ENCODE data around the gene GLI1. TPM values are rescaled to one million over a fixed set of nuclear protein-coding genes. Genes with fewer than 3 reads are reported as not detected.

Gene GLI1
- total and polyA plus RNA-seq, 2 donors (not counting 1 experiment from before 2014, with no cell fraction given) = 0.40 to 2.0 TPM

DNA sequence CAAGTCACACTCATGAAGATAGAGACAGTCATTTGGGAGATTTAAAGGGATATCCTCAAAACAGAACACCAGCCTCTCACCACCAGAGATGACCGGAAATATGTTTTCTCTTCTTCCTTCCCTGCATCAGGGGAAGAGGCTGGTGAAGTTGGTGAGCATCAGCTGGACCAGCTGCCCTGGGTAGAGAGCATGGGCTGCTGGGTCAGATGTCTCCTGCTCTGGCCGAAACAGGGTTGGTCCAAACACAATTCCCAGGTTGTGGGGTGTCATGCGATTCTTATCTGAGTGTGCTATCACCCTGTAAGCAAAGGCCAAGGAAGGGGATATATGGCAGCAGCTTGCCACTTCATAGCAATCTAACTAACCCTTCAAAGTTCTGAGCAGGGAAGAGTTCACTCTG is 12.8 kb downstream of the GLI1 start:
- no peaks in the 10 kb centered on the region for H3K36me3 ChIP-seq (ENCODE audit: control insufficient read depth, insufficient read depth, low read length)

GRCh38 chr12:57473392-57473791 is 13.8 kb downstream of the GLI1 start:
- no peak for DNase-seq (ENCODE audit: low read depth in 2 of 2)
- Histone ChIP-seq H3K27me3 (ENCODE audit: control insufficient read depth, insufficient read depth, low read length) (peaks cover 55% of the 10 kb centered on the region), H3K4me3 (replicated peaks in 1 of 4; ENCODE audit: control extremely low read depth in 1 of 4, insufficient read depth in 1 of 4, low read depth in 3 of 4, low read length in 4 of 4) (no peak overlapping the region)

More for the DNA sequence above, 12.8 kb downstream of the GLI1 start:
- Histone ChIP-seq H3K4me3 (replicated peaks in 1 of 4; ENCODE audit: control extremely low read depth in 1 of 4, insufficient read depth in 1 of 4, low read depth in 3 of 4, low read length in 4 of 4) (no peak overlapping the region), H3K9me3 (ENCODE audit: control insufficient read depth, insufficient read depth, low read depth, low read length) (no peaks in the 10 kb centered on the region), H2AFZ (ENCODE audit: low read length) (no peak overlapping the region), H3K9ac (ENCODE audit: insufficient read depth, low read length) (no peak overlapping the region), H3K27me3 (ENCODE audit: control insufficient read depth, insufficient read depth, low read length) (peaks cover 59% of the 10 kb centered on the region), H3K79me2 (ENCODE audit: control insufficient read depth, insufficient read depth, low read length) (no peaks in the 10 kb centered on the region), H3K27ac (ENCODE audit: insufficient read depth, low read length) (no peak overlapping the region), H4K20me1 (ENCODE audit: control insufficient read depth, extremely low read depth, insufficient read depth, low read length) (no peaks in the 10 kb centered on the region), H3K4me1 (ENCODE audit: control insufficient read depth, extremely low read depth, insufficient read depth, low read length) (no peaks in the 10 kb centered on the region), H3K4me2 (ENCODE audit: extremely low read depth, insufficient read depth, low read length) (no peak overlapping the region)
- TF ChIP-seq, protein P1, sequence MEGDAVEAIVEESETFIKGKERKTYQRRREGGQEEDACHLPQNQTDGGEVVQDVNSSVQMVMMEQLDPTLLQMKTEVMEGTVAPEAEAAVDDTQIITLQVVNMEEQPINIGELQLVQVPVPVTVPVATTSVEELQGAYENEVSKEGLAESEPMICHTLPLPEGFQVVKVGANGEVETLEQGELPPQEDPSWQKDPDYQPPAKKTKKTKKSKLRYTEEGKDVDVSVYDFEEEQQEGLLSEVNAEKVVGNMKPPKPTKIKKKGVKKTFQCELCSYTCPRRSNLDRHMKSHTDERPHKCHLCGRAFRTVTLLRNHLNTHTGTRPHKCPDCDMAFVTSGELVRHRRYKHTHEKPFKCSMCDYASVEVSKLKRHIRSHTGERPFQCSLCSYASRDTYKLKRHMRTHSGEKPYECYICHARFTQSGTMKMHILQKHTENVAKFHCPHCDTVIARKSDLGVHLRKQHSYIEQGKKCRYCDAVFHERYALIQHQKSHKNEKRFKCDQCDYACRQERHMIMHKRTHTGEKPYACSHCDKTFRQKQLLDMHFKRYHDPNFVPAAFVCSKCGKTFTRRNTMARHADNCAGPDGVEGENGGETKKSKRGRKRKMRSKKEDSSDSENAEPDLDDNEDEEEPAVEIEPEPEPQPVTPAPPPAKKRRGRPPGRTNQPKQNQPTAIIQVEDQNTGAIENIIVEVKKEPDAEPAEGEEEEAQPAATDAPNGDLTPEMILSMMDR (conservative IDR thresholded peaks at IDR 0.05 in 1 of 2, IDR thresholded peaks at IDR 0.05 in 1 of 2; ENCODE audit: low read depth in 1 of 2, low read length in 2 of 2) = no peak
- TF ChIP-seq EZH2 (IDR thresholded peaks at IDR 0.05; ENCODE audit: low read length, missing control alignments) = no peak
- no peak for DNase-seq (ENCODE audit: low read depth in 2 of 2)

GRCh38 chr12:57473886-57474285 is 14.3 kb downstream of the GLI1 start:
- Histone ChIP-seq H3K4me1 (ENCODE audit: control insufficient read depth, extremely low read depth, insufficient read depth, low read length) (no peaks in the 10 kb centered on the region), H3K4me3 (replicated peaks in 1 of 4; ENCODE audit: control extremely low read depth in 1 of 4, insufficient read depth in 1 of 4, low read depth in 3 of 4, low read length in 4 of 4) (no peak overlapping the region), H4K20me1 (ENCODE audit: control insufficient read depth, extremely low read depth, insufficient read depth, low read length) (no peaks in the 10 kb centered on the region), H3K4me2 (ENCODE audit: extremely low read depth, insufficient read depth, low read length) (no peak overlapping the region), H3K9ac (ENCODE audit: insufficient read depth, low read length) (no peak overlapping the region), H3K9me3 (ENCODE audit: control insufficient read depth, insufficient read depth, low read depth, low read length) (no peaks in the 10 kb centered on the region), H3K36me3 (ENCODE audit: control insufficient read depth, insufficient read depth, low read length) (no peaks in the 10 kb centered on the region), H3K27me3 (ENCODE audit: control insufficient read depth, insufficient read depth, low read length) (peaks cover 55% of the 10 kb centered on the region), H3K79me2 (ENCODE audit: control insufficient read depth, insufficient read depth, low read length) (no peaks in the 10 kb centered on the region), H3K27ac (ENCODE audit: insufficient read depth, low read length) (no peak overlapping the region), H2AFZ (ENCODE audit: low read length) (no peak overlapping the region)
- no peak for DNase-seq (ENCODE audit: low read depth in 2 of 2)
- TF ChIP-seq EZH2 (IDR thresholded peaks at IDR 0.05; ENCODE audit: low read length, missing control alignments) = no peak
- TF ChIP-seq, protein P1 (conservative IDR thresholded peaks at IDR 0.05 in 1 of 2, IDR thresholded peaks at IDR 0.05 in 1 of 2; ENCODE audit: low read depth in 1 of 2, low read length in 2 of 2) = no peak

More at GRCh38 chr12:57473392-57473791, 13.8 kb downstream of the GLI1 start:
- no peaks in the 10 kb centered on the region for H3K9me3 ChIP-seq (ENCODE audit: control insufficient read depth, insufficient read depth, low read depth, low read length)
- no peaks in the 10 kb centered on the region for H3K79me2 ChIP-seq (ENCODE audit: control insufficient read depth, insufficient read depth, low read length)
- H4K20me1 ChIP-seq (ENCODE audit: control insufficient read depth, extremely low read depth, insufficient read depth, low read length) = no peaks in the 10 kb centered on the region
- H3K27ac ChIP-seq (ENCODE audit: insufficient read depth, low read length) = no peak overlapping the region
- TF ChIP-seq EZH2 (IDR thresholded peaks at IDR 0.05; ENCODE audit: low read length, missing control alignments) = no peak
- TF ChIP-seq, protein P1 (conservative IDR thresholded peaks at IDR 0.05 in 1 of 2, IDR thresholded peaks at IDR 0.05 in 1 of 2; ENCODE audit: low read depth in 1 of 2, low read length in 2 of 2) = no peak
- no peaks in the 10 kb centered on the region for H3K4me1 ChIP-seq (ENCODE audit: control insufficient read depth, extremely low read depth, insufficient read depth, low read length)
- H3K36me3 ChIP-seq (ENCODE audit: control insufficient read depth, insufficient read depth, low read length) = no peaks in the 10 kb centered on the region
- no peak overlapping the region for H3K4me2 ChIP-seq (ENCODE audit: extremely low read depth, insufficient read depth, low read length)
- H2AFZ ChIP-seq (ENCODE audit: low read length) = no peak overlapping the region
- no peak overlapping the region for H3K9ac ChIP-seq (ENCODE audit: insufficient read depth, low read length)

Data from fibroblast of lung (primary cell).